GM18526 (cell line): ENCODE data around the gene ARHGDIA.

ENCODE experiments used
- POLR2A ChIP-seq: IDR thresholded peaks from 3 replicates; pipeline ENCODE4 v1.6.1; 2011; ENCODE audit not compliant: insufficient read length; ENCODE audit errors: extremely low read depth

Gene ARHGDIA

DNA sequence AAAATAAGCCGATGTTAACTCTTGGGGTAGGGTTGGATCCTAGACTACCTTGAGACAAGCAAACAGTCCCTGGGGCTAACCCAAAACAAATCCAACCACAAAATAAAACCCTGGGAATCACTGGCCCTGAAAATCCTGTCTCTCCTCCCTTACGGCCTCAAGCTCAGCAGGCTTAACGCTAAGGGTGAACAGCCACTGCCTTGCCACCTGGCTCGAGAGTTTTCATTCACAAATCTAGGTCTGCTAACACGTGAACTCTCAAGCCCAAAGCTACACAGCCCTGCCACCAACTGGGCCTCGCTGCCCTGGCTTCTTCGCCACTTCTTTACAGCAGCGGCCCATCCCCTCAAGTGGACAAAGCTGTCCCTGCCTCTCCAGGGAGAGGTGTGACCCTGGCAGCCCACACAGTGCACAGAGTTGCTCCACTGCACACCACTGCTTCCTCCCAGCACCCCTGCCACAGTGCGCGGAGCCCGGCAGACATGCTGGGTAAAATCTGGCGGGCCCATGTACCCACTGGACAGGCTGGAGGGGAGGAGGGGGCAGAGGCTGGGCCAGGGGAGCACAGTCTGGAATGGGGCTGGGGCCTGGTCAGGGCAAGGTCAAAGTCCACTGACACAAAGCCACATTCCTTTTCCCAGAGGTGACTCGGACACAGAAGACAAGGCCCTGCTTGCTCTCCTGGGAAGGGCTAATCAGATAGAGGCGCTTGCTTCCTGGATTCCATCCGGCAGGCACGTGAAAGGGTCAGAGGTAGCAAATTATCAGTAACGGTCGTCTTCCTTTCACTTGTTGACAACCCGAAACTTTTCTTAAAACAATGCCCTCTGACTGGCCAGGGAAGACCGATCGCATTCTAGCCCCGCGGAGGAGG, 39.1 kb upstream of the ARHGDIA start:
- TF ChIP-seq POLR2A: no peak

DNA sequence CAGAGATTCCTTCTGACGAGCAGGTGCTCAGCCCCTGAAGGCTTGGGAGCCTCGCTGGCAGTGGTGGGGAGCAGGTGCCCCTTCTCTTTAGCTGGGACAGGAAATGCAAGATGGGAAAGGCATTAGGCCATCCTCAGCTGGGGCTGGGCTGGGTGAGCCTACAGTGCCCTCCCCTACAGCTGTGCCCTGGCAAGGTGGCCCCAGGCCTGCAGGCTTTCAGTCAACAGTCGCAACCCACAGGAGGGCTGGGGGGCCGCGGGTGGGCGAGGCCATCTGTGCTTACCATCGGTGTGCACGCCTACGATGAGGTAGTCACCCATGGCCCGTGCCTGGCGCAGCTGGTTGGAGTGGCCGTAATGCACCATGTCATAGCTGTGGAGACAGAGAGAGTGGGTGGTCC, 38.1 kb upstream of the ARHGDIA start:
- TF ChIP-seq POLR2A: no peak

GRCh38 chr17:81908793-81909192, 37.7 kb upstream of the ARHGDIA start:
- TF ChIP-seq POLR2A: no peak

GRCh38 chr17:81907219-81908145, 36.3 kb upstream of the ARHGDIA start:
- TF ChIP-seq POLR2A: no peak

DNA sequence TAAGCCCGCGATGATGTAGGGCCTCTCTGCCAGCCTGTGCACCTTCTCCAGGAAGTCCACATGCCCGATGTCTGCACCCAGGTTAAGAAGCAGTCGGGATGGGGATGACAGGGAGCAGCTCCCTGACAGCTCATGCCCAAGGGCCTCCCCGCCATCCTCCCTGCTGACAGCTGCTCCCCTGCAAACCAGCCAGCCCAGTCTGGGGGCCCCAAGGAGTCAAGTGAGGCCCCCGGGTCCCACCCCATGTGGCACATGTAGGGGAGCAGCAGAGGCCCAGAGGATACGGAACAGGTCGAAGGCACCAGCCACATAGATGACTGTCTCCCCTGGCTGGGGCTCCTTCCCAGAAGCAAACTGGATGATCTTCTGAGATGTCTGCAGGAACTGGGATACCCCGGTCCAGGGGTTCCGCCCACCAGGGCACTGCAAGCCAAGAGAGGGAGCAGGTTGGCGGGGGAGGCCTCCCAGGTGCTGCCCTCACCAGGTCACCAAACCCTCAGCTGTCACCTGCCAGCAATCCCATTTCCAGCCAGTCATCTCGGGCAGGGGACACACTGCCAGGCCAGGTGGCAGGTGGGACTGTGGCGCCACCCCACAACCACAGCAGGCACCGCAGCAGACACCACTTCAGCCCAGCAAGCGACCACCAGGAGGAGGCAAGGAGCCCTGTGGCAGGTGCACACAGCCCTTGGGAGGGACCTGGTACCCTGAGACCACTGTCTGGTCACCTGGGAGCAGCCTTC, 35.5 kb upstream of the ARHGDIA start:
- TF ChIP-seq POLR2A: no peak

GRCh38 chr17:81905993-81906392, 34.9 kb upstream of the ARHGDIA start:
- TF ChIP-seq POLR2A: no peak

DNA sequence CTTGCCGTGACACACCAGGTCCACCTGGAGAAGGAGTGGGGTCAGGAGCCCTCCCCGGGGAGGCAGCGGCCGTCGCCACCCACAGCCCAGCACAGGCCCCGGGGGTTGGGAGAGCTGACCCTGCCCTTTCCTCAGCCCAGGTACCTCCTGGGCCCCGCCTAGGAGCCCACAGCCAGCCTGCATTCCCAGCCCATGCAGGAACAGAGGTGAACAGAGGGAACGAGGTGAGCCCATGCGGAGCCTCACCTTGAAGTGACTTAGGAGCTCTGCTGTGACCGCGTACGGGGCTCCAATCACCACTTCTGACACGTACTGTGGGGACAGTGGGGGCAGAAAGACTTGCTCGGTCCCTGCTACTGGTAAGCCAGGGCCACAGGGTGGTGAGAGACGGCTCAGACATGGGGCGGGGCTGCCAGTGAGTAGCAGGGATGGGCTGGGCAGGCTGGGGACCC, 34.3 kb upstream of the ARHGDIA start:
- TF ChIP-seq POLR2A: no peak

- no peak for TF ChIP-seq POLR2A
Measured at GRCh38 chr17:81904600-81905423, 33.7 kb upstream of the ARHGDIA start.

GRCh38 chr17:81903896-81904599, 32.9 kb upstream of the ARHGDIA start:
- no peak for TF ChIP-seq POLR2A

DNA sequence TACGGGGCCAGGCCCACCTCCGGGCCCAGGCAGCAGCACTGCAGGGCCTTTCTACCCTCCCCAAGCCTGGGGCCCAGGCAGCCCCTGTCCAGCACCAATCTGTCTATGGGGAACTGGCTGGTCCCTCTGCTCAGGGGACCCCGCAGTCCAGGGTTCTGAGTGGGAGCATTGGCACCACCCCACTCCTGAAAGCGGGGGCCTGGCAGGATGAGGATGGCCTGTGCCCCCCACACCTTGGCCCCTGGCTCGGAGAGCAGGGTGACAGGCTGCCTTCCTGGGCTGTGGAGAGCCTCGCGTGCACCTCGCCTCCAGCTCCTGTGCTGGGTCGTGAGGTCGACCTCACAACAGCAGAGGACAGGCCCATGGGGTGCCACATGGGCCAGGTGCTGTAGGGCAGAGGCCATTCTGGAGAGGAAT, 32.3 kb upstream of the ARHGDIA start:
- TF ChIP-seq POLR2A: no peak

DNA sequence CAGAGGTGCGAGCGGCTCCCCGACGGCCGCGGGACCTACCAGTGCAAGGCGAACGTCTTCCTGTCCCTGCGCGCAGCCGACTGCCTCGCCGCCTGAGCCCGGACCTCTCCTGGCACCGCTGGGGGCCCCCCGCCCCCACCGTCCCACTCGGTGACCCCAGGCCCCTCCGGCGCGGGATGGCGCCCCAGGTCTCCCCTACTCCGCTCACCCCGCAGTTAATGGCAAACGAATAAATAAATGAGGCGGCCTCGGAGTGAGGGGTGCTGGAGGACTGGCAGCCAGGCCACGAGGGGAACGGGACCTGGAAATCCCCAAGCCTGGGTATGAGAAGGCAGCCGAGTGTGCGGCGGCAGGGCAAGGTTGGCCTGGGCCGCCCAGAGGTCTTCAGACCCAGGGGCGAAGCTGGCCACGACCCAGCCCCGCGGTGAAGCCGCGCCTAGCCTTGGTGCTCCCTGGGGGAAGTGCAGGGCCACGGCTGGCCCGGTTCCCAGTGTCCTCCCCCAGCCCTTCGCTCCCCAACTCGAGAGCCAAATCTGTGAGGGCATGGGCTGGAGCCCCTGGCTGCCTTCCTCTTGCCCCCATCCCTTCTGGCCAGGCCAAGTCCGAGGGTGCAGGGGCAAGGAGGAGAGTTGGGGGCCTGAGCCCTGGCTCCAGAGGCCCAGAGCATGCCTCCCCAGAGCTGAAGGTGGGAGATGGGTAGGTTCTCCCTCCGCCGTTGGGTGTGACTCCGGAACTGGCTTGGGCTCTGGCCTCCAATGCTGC, 31.7 kb upstream of the ARHGDIA start:
- no peak for TF ChIP-seq POLR2A

DNA sequence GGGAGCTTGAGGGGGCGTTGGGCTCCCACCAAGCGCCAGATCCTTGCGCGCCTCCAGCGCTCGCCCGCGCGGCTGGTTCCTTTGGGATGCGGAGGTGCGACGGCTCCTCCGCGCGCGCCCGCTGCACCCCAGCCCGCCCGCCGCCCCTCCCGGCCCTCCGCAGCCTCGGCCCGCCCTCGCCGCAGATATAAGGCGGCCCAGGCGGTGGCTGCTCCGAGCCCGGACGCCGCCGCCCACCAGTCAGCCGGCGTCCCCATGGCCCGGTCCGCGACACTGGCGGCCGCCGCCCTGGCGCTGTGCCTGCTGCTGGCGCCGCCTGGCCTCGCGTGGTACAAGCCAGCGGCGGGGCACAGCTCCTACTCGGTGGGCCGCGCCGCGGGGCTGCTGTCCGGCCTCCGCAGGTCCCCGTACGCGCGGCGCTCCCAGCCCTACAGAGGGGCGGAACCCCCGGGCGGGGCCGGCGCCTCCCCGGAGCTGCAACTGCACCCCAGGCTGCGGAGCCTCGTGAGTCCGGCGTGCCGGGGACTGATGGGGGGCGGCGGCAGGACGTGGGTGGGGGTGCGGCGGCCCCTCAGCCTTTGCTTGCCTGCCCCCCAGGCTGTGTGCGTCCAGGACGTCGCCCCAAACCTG, 31.0 kb upstream of the ARHGDIA start, which contains the start of gene NPB:
Gene NPB, plus strand, starts transcription at position 216 of the 630 bp plus-strand sequence. Its CDS starts 40 bp downstream, at position 256.
- TF ChIP-seq POLR2A: no peak
